Left cardiac atrium (tissue), 4 donors: ENCODE measurements around the gene DEFB108B. TPM values are rescaled to one million over a fixed set of nuclear protein-coding genes. Genes with fewer than 3 reads are reported as not detected.
A peak's percentile ranks its signal among the peaks of the same experiment; 100 is the strongest.
"Not testable (repeated sequence)": the region's sequence is repeated elsewhere in the genome, so short reads cannot be mapped to it uniquely, and the experiment has no call there.

ENCODE experiments used
- ATAC-seq, 2 donors: fragments of 200-7000 bp; cut with Tn5 transposase; one replicate each; pipeline ENCODE4 v1.9.1; 2020; ENCODE audit warnings: mild to moderate bottlenecking in 2 of 2, moderate library complexity in 2 of 2
- DNase-seq: peaks from one replicate; pipeline ENCODE4 v3.0.0-alpha.2; 2020
- intact Hi-C, 2 donors: fragments of 100-400 bp; cut with DNase I; formaldehyde crosslinking; loops; one replicate each; pipeline versions ENCODE4 v1.14.1 to v1.15.1; 2022 to 2023
- total RNA-seq, 2 donors: library from RNA; stranded (reverse); fragmentation: NEBNext Ultra II Directional; extraction: Animal tissue kit (Norgen Biotek cat#: 25700); gene quantifications; one replicate each; pipeline ENCODE4 v1.2.1, GENCODE V29; 2021
- donor health status: DM: no; HTN: yes; CAD: no.
- donor health status: DM: no; HTN: yes; CAD: no; lungs with severe emphysema.
- donor health status: DM: yes; HTN: yes; CAD: no.
- donor health status: Dilated cardiomyopathy.

DEFB108B gene
- total RNA-seq, 2 donors from 2014 or later, result not detected

- DNase-seq, intact Hi-C loops, ATAC-seq: not testable (repeated sequence)
Measured at GRCh38 chr11:71804158-71804947, 28.6 kb upstream of the DEFB108B start.

DNA sequence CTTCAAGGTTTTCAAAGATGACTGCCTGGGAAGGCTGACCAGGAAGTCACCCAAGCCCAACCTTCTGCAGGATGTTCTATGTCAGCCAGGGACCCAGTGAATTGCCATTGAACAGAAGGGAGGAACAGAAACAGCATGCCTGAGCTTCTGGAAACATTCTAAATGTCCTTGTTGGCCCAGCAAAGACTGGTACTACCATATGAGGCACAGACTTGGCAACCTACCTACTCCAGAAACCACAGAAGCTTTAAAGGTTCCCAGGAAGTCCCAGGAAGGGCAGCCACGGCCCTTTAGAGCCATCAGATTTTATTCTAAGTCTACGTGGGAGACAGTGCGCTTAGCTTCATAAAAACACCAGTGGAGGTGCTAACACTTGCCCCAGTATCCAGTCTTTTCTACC lies 20.5 kb upstream of the DEFB108B start:
- DNase-seq, ATAC-seq, intact Hi-C loops: not testable (repeated sequence)

- intact Hi-C loops, result not testable (repeated sequence)
- ATAC-seq (peak in 1 of 2 donors; percentile 67), DNase-seq (peak; percentile 84)
Measured at GRCh38 chr11:71813481-71814355, 19.3 kb upstream of the DEFB108B start.

GRCh38 chr11:71821539-71821938 lies 11.5 kb upstream of the DEFB108B start:
- ATAC-seq, DNase-seq, intact Hi-C loops: not testable (repeated sequence)

DNA sequence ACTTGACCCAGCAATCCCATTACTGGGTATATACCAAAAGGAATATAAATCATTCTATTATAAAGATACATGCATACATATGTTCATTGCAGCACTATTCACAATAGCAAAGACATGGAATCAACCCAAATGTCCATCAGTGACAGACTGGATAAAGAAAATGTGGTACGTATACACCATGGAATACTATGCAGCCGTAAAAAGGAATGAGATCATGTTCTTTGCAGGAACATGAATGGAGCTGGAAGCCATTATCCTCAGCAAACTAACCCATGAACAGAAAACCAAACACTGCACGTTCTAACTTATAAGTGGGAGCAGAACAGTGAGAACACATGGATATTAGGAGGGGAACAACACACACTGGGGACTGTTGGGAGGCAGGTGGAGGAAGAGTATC lies 3.8 kb upstream of the DEFB108B start:
- ATAC-seq, DNase-seq, intact Hi-C loops: not testable (repeated sequence)

DNA sequence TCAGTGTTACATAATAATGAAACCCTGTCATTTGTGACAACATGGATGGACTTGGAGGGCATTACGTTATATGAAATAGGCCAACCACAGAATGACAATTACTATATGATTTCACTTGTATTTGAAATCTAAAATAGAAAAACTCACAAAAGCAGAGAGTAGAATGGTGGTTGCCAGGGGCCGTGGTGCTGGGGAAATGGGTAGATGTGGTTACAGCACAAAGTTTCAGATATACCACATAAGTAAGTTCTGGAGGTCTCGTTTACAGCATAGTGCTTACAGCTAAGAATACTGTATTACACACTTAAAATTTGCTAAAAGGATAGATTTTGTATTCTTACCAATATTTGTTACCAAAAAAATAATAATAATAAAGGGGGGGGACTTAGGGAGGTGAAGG lies 3.3 kb upstream of the DEFB108B start:
- intact Hi-C loops, ATAC-seq, DNase-seq: not testable (repeated sequence)

- intact Hi-C loops, ATAC-seq, DNase-seq: not testable (repeated sequence)
Measured at GRCh38 chr11:71842720-71843119, 9.7 kb downstream of the DEFB108B start.

DNA sequence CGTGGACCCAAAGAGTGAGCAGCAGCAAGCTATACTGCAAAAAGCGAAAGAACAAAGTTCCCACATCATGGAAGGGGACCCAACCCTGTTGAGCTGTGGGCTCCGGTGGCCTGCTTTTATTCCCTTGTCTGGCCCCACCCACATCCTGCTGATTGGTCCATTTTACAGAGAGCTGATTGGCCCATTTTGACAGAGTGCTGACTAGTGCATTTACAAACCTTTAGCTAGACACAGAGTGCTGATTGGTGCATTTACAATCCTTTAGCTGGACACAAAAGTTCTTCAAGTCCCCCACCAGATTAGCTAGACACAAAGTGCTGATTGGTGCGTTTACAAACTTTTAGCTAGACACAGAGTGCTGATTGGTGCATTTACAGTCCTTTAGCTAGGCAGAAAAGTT lies 10.4 kb downstream of the DEFB108B start:
- DNase-seq, ATAC-seq, intact Hi-C loops: not testable (repeated sequence)

- DNase-seq, result no peak
- intact Hi-C loops, result no loop called here
- ATAC-seq, result no peak
Measured at GRCh38 chr11:71843858-71844257, 10.9 kb downstream of the DEFB108B start.

DNA sequence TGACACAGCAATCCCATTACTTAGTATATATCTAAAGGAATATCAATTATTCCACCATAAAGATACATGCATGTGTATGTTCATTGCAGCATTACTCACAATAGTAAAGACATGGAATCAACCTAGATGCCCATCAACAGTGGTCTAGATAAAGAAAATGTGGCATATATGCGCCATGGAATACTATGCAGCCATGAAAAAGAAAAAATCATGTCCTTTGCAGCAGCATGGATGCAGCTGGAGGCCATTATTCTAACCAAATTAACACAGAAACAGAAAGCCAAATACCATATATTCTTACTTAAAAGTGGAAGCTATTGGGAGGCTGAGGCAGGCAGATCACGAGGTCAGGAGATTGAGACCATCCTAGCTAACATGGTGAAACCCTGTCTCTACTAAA lies 20.9 kb downstream of the DEFB108B start:
- intact Hi-C loops, ATAC-seq, DNase-seq: not testable (repeated sequence)

GRCh38 chr11:71855880-71856279 lies 22.9 kb downstream of the DEFB108B start:
- intact Hi-C loops, result not testable (repeated sequence)

GRCh38 chr11:71860835-71861234 lies 27.8 kb downstream of the DEFB108B start:
- ATAC-seq, intact Hi-C loops, DNase-seq: not testable (repeated sequence)

More at GRCh38 chr11:71855880-71856279, 22.9 kb downstream of the DEFB108B start:
- not testable (repeated sequence) for DNase-seq, ATAC-seq

- intact Hi-C loops, DNase-seq: not testable (repeated sequence)
- ATAC-seq, result peak in 1 of 2 donors; percentile 30
Measured at GRCh38 chr11:71863978-71864627, 31.1 kb downstream of the DEFB108B start.

DNA sequence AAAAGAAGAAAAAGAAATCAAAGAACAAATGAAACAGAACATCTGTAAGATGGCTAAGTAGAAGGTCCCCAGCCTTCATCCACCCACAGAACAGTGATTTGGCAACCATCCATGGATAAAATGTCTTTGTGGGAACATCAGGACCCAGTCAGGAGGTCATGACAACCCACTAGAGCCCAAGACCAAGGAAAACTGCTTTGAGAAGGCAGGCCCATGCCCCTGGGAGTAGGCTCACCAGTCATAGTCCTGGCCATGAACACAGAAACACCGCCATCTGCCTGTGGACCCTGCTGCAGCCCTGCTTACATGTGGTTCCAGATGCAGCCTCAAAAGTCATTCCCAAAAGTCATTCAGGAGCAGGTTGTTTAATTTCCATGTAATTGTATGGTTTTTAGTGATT lies 34.2 kb downstream of the DEFB108B start:
- intact Hi-C loops, ATAC-seq, DNase-seq: not testable (repeated sequence)

DNA sequence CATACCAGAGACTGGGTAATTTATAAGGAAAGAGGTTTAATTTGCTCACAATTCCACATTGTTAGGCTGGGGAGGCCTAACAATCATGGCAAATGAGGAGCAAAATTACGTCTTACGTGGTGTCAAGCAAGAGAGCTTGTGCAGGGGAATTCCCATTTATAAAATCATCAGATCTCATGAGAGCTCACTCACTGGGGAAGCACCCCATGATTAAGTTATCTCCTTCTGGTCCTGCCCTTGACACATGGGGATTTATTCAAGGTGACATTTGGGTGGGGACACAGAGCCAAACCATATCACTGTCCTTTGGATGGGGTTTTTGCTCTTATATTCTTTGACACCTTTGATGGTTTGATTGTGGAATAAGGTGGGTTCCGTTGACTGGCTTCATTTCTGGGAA lies 36.9 kb downstream of the DEFB108B start:
- DNase-seq, ATAC-seq, intact Hi-C loops: not testable (repeated sequence)

GRCh38 chr11:71870661-71871060 lies 37.7 kb downstream of the DEFB108B start:
- ATAC-seq, intact Hi-C loops, DNase-seq: not testable (repeated sequence)

GRCh38 chr11:71876262-71876661 lies 43.3 kb downstream of the DEFB108B start:
- intact Hi-C loops, ATAC-seq, DNase-seq: not testable (repeated sequence)

DNA sequence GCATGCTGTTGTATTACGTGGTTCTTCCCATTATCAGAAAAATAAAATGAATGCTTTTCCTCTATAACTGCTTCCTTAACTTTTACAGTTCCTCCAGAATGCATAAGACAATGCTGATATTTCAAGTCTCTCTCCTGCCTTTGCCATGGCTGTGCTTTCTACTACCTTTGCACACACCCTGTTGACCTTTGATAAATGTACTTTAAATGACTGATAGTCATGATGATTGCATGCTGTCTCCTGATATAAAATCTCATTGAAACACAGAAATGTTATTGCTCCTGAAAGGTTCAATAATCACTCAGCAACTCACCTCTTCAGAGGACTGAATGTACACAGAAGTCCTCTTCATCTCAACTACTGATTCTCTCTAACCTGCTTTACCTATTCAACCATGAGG lies 45.1 kb downstream of the DEFB108B start, which contains the start of gene DEFB131B:
DEFB131B (plus strand) TSS at position 395 of the 400 bp plus-strand sequence; CDS start at position 395, 0 bp downstream.
- DNase-seq, ATAC-seq, intact Hi-C loops: not testable (repeated sequence)

DNA sequence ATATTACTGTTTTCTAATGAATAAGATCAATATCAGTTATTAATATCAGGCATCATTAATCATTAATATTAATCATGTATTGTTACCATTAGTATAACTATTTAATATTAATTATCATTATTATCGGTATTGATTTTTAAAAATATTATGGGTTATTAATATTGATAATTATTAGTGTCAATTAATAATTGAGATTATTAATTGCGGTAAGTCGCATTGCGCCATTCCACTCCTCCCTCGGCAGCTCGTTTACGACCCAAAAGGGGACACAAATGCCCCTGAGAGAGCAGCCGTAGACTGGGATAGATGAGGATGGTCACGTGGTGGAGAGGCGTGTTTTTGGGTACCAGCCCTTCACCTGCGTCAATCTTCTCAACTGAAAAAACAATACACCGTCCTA lies 52.8 kb downstream of the DEFB108B start:
- ATAC-seq, DNase-seq, intact Hi-C loops: not testable (repeated sequence)
